Measurements from ENCODE around the gene SNX6.

- no peak for TF ChIP-seq POLR2AphosphoS5 (IDR thresholded peaks at IDR 0.05; ENCODE audit: low read depth, low read length)
- no peak for TF ChIP-seq TAF1 (IDR thresholded peaks at IDR 0.05; ENCODE audit: borderline replicate concordance, insufficient read depth, low read length)
Observed at GRCh38 chr14:34671716-34672115, 41.8 kb upstream of the SNX6 start.

Measured in PFSK-1 (cell line).